Lower lobe of right lung (tissue), 2 donors: ENCODE results near the gene UTP18. TPM values are rescaled to one million over a fixed set of nuclear protein-coding genes. Genes with fewer than 3 reads are reported as not detected.
"Not testable (repeated sequence)": the region's sequence is repeated elsewhere in the genome, so short reads cannot be mapped to it uniquely, and the experiment has no call there.

Experiments used
- ATAC-seq, 2 donors: fragments of 200-7000 bp; cut with Tn5 transposase; one replicate each; pipeline ENCODE4 v1.9.1; 2020 to 2022; ENCODE audit warnings: mild to moderate bottlenecking in 2 of 2, moderate library complexity in 2 of 2
- DNase-seq: peaks from one replicate; pipeline ENCODE4 v3.0.0-alpha.2; 2020
- H3K27ac ChIP-seq: fragments of 200-600 bp; one replicate; pipeline ENCODE4 v1.8.0; 2022
- H3K27me3 ChIP-seq: fragments of 200-600 bp; one replicate; pipeline ENCODE4 v1.8.0; 2022; ENCODE audit warnings: low read depth
- H3K36me3 ChIP-seq: fragments of 200-600 bp; one replicate; pipeline ENCODE4 v1.8.0; 2022; ENCODE audit warnings: mild to moderate bottlenecking
- H3K4me1 ChIP-seq: fragments of 200-600 bp; one replicate; pipeline ENCODE4 v1.8.0; 2022
- H3K4me3 ChIP-seq: fragments of 200-600 bp; one replicate; pipeline ENCODE4 v1.8.0; 2022; ENCODE audit warnings: mild to moderate bottlenecking
- H3K9me3 ChIP-seq: fragments of 200-600 bp; one replicate; pipeline ENCODE4 v1.8.0; 2022
- intact Hi-C: fragments of 100-400 bp; cut with DNase I; formaldehyde crosslinking; loops from one replicate; pipeline ENCODE4 v1.11.0; 2022
- total RNA-seq: library from RNA; stranded (reverse); fragmentation: NEBNext Ultra II Directional; extraction: Animal tissue kit (Norgen Biotek cat#: 25700); gene quantifications from one replicate; pipeline ENCODE4 v1.2.1, GENCODE V29; 2021
- TF ChIP-seq, protein P1 (sequence below): fragments of 200-600 bp; IDR thresholded peaks from one replicate; pipeline ENCODE4 v1.8.0; 2022; ENCODE audit warnings: antibody characterized with exemption, mild to moderate bottlenecking
- donor health status: DM: no; HTN: yes; CAD: no; lungs with severe emphysema.

The UTP18 gene
- total RNA-seq, 1 donor from 2014 or later: 30.0 TPM

DNA sequence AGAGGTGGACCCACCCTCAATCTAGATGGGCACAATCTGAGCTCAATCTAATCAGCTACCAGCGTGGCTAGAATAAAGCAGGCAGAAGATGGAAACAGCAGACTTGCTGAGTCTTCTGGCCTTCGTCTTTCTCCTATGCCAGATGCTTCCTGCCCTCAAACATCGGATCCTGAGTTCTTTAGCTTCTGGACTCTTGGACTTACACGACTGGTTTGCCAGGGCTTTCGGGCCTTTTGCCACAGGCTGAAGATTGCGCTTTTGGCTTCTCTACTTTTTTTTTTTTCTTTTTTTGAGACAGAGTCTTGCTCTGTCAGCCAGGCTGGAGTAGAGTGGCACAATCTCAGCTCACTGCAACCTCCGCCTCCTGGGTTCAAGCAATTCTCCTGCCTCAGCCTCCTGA is 65.1 kb downstream of the UTP18 start:
- no peak for ATAC-seq
- Histone ChIP-seq H3K9me3 (no peaks in the 10 kb centered on the region), H3K4me3 (no peak overlapping the region), H3K36me3 (no peaks in the 10 kb centered on the region), H3K27ac (no peak overlapping the region), H3K4me1 (no peaks in the 10 kb centered on the region), H3K27me3 (no peaks in the 10 kb centered on the region)
- TF ChIP-seq, protein P1, sequence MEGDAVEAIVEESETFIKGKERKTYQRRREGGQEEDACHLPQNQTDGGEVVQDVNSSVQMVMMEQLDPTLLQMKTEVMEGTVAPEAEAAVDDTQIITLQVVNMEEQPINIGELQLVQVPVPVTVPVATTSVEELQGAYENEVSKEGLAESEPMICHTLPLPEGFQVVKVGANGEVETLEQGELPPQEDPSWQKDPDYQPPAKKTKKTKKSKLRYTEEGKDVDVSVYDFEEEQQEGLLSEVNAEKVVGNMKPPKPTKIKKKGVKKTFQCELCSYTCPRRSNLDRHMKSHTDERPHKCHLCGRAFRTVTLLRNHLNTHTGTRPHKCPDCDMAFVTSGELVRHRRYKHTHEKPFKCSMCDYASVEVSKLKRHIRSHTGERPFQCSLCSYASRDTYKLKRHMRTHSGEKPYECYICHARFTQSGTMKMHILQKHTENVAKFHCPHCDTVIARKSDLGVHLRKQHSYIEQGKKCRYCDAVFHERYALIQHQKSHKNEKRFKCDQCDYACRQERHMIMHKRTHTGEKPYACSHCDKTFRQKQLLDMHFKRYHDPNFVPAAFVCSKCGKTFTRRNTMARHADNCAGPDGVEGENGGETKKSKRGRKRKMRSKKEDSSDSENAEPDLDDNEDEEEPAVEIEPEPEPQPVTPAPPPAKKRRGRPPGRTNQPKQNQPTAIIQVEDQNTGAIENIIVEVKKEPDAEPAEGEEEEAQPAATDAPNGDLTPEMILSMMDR: no peak
- intact Hi-C loops: no loop called here
- no peak for DNase-seq

DNA sequence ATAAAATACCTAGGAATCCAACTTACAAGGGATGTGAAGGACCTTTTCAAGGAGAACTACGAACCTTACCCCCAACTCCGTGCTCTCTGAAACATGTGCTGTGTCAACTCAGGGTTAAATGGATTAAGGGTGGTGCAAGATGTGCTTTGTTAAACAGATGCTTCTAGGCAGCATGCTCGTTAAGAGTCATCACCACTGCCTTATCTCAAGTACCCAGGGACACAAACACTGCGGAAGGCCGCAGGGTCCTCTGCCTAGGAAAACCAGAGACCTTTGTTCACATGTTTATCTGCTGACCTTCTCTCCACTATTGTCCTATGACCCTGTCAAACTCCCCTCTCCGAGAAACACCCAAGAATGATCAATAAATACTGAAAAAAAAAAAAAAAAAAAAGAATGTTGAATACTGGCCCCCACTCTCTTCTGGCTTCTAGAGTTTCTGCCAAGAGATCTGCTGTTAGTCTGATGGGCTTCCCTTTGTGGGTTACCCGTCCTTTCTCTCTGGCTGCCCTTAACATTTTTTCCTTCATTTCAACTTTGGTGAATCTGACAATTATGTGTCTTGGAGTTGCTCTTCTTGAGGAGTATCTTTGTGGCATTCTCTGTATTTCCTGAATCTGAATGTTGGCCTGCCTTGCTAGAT is 70.6 kb downstream of the UTP18 start:
- H3K36me3 ChIP-seq, DNase-seq, intact Hi-C loops, H3K4me3 ChIP-seq, H3K27ac ChIP-seq, H3K4me1 ChIP-seq, H3K9me3 ChIP-seq, ATAC-seq, H3K27me3 ChIP-seq: not testable (repeated sequence)

DNA sequence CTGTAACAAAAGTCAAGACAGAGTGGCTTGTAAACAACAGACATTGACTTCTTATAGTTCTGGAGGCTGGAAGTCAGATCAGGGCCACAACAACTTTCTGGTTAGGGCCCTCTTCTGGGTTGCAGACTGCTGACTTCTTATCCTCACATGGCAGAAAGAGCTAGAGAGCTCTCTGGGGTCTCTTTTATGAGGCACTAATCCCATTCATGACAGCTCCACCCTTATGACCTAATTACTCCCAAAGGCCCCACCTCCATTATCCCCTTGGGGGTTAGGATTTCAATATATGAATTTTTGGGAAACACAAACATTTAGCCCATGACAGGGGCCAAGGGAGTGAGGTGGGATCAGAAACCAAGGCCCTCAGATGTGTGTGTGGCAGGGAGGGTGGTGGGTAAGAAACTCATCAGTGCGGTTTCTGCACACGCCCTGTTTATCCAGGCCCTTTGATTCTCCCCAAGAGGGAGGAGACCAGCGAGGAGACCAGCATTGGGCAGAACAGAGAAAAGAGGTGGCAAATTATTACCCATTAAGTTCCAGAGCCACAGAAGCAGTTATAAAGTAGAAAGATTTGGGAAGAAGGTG is 74.8 kb downstream of the UTP18 start:
- intact Hi-C loops: no loop called here
- TF ChIP-seq, protein P1: no peak
- Histone ChIP-seq H3K36me3 (no peaks in the 10 kb centered on the region), H3K9me3 (no peaks in the 10 kb centered on the region), H3K27ac (no peak overlapping the region), H3K27me3 (no peaks in the 10 kb centered on the region), H3K4me3 (no peak overlapping the region), H3K4me1 (no peaks in the 10 kb centered on the region)
- no peak for ATAC-seq
- no peak for DNase-seq

DNA sequence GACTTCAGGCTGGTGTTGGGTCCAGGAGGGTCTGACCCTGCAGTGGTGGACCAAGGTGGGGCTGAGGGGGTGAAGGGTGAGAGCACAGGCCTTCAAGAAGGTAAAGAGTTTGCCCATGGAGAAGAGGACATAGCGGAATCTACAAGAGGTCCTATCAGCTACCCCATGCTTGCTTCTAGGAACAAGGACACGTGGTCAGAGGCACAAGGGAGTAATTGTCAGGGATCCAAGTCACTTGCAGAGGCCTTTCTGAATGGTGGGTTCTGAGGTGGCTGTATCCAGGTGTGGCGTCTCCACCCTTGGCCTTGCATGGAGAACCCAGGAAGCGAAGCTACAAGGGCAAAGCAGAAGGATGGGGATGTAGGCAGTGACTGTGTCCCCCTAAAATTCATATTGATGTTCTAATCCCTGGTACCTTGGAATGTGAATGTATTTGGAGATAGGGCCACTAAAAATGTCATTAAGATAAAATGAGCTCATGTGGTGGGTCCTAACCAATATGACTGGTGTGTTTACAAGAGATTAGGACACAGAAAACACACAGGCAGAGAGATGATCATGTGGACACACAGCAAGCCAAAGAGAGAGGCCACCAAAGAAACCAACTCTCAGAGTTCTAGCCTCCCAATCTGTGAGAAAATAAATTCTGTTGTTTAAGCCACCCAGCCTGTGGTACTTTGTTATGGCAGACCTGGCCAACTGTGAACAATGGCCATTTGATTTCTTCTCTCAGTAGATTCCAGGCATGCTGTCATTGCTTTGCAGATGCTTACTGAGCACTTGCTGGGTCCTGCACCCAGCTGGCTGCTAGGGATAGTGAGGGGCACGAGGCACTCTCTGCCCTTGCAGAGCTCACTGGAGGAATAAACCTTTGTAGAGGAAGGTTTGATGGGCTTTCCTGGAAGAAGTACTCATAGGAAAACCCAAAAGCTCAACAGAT is 75.8 kb downstream of the UTP18 start:
- no peak overlapping the region for H3K27ac ChIP-seq
- ATAC-seq: no peak
- TF ChIP-seq, protein P1: no peak
- intact Hi-C loops: no loop called here
- DNase-seq: no peak
- H3K4me1 ChIP-seq: no peaks in the 10 kb centered on the region
- no peaks in the 10 kb centered on the region for H3K9me3 ChIP-seq
- no peak overlapping the region for H3K4me3 ChIP-seq
- no peaks in the 10 kb centered on the region for H3K36me3 ChIP-seq
- H3K27me3 ChIP-seq: no peaks in the 10 kb centered on the region

DNA sequence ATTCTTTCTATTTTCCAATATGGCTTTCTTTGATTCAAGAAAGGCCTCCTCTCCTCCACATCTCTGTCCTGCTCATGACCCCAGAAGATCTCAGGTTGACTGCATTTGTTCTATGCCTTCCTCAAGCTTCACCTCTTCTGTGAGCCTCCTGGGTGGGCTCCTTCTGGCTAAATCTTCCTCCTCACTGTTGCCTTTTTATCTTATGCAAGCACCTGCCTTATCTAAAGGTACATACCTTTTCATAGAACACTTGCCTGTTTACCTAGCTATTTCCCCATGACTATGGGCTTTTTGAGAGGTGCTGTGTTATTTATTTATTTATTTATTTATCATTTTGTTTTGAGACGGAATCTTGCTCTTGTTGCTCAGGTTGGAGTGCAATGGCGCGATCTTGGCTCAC is 81.1 kb downstream of the UTP18 start:
- no peaks in the 10 kb centered on the region for H3K27me3 ChIP-seq
- no peaks in the 10 kb centered on the region for H3K36me3 ChIP-seq
- TF ChIP-seq, protein P1: no peak
- no peak for DNase-seq
- H3K9me3 ChIP-seq: no peaks in the 10 kb centered on the region
- intact Hi-C loops: no loop called here
- H3K4me3 ChIP-seq: no peak overlapping the region
- H3K4me1 ChIP-seq: no peaks in the 10 kb centered on the region
- ATAC-seq: no peak
- no peak overlapping the region for H3K27ac ChIP-seq
